ENCODE results near the gene PARP11.
A peak's percentile ranks its signal among the peaks of the same experiment; 100 is the strongest.
"Not testable (repeated sequence)": the region's sequence is repeated elsewhere in the genome, so short reads cannot be mapped to it uniquely, and the experiment has no call there.

The PARP11 gene

DNA sequence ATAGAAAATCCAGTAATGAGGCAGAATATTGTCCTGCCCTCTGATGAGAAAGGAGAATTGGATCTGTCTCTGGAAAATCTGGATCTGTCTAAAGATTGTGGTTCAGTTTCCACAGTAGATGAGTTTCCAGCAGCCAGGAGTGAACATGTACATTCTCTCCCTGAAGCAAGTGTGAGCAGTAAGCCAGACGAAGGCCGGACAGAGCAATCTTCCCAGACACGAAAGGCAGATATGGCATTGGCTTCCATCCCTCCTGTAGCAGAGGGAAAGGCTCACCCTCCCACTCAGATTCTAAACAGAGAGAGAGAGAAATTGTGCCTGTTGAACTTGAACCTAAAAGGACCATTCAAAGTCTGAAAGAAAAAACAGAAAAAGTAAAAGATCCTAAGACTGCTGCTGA, 31.4 kb downstream of the PARP11 start:
- Histone ChIP-seq H3K4me3 (ENCODE audit: low read depth in 1 of 2, low read length in 2 of 2) (no peak overlapping the region), H3K27ac (ENCODE audit: low read depth, low read length) (no peak overlapping the region), H3K9me3 (ENCODE audit: control insufficient read depth in 1 of 2, low read length in 2 of 2) (no peaks in the 10 kb centered on the region), H3K4me1 (ENCODE audit: control insufficient read depth in 1 of 2, insufficient read depth in 2 of 2, low read length in 2 of 2) (no peaks in the 10 kb centered on the region), H3K36me3 (ENCODE audit: control insufficient read depth in 1 of 2, insufficient read depth in 2 of 2, low read length in 2 of 2) (no peaks in the 10 kb centered on the region), H3K27me3 (ENCODE audit: control insufficient read depth in 1 of 2, insufficient read depth in 2 of 2, low read length in 2 of 2) (no peaks in the 10 kb centered on the region), H3K9ac (ENCODE audit: low read depth in 1 of 2, low read length in 2 of 2) (no peak overlapping the region)

DNA sequence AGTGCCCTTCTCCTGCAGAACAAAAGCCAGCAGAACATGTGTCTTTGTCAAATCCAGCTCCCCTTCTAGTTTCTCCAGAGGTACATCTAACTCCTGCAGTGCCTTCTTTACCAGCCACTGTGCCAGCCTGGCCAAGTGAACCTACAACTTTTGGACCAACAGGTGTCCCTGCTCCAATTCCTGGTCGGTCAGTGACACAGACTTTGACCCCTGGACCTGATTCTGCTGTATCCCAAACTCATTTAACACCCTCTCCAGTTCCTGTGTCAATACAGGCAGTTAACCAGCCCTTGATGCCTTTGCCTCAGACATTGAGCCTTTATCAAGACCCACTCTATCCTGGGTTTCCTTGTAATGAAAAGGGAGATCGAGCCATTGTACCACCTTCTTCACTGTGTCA, 32.4 kb downstream of the PARP11 start:
- H3K9me3 ChIP-seq (ENCODE audit: control insufficient read depth in 1 of 2, low read length in 2 of 2); H3K36me3 ChIP-seq (ENCODE audit: control insufficient read depth in 1 of 2, insufficient read depth in 2 of 2, low read length in 2 of 2); H3K27ac ChIP-seq (ENCODE audit: low read depth, low read length); H3K4me1 ChIP-seq (ENCODE audit: control insufficient read depth in 1 of 2, insufficient read depth in 2 of 2, low read length in 2 of 2); H3K27me3 ChIP-seq (ENCODE audit: control insufficient read depth in 1 of 2, insufficient read depth in 2 of 2, low read length in 2 of 2); H3K4me3 ChIP-seq (ENCODE audit: low read depth in 1 of 2, low read length in 2 of 2); H3K9ac ChIP-seq (ENCODE audit: low read depth in 1 of 2, low read length in 2 of 2): not testable (repeated sequence)

- H3K36me3 ChIP-seq (ENCODE audit: control insufficient read depth in 1 of 2, insufficient read depth in 2 of 2, low read length in 2 of 2); H3K4me3 ChIP-seq (ENCODE audit: low read depth in 1 of 2, low read length in 2 of 2); H3K27ac ChIP-seq (ENCODE audit: low read depth, low read length); H3K9me3 ChIP-seq (ENCODE audit: control insufficient read depth in 1 of 2, low read length in 2 of 2); H3K27me3 ChIP-seq (ENCODE audit: control insufficient read depth in 1 of 2, insufficient read depth in 2 of 2, low read length in 2 of 2); H3K9ac ChIP-seq (ENCODE audit: low read depth in 1 of 2, low read length in 2 of 2); H3K4me1 ChIP-seq (ENCODE audit: control insufficient read depth in 1 of 2, insufficient read depth in 2 of 2, low read length in 2 of 2): not testable (repeated sequence)
Measured at GRCh38 chr12:3839745-3840144, 33.5 kb downstream of the PARP11 start.

GRCh38 chr12:3838701-3839548, 34.3 kb downstream of the PARP11 start:
- peak overlapping the region in 1 of 2 donors; percentile 16 for H3K4me3 ChIP-seq (ENCODE audit: low read depth in 1 of 2, low read length in 2 of 2)
- H3K9ac ChIP-seq (ENCODE audit: low read depth in 1 of 2, low read length in 2 of 2); H3K4me1 ChIP-seq (ENCODE audit: control insufficient read depth in 1 of 2, insufficient read depth in 2 of 2, low read length in 2 of 2); H3K27me3 ChIP-seq (ENCODE audit: control insufficient read depth in 1 of 2, insufficient read depth in 2 of 2, low read length in 2 of 2); H3K9me3 ChIP-seq (ENCODE audit: control insufficient read depth in 1 of 2, low read length in 2 of 2); H3K36me3 ChIP-seq (ENCODE audit: control insufficient read depth in 1 of 2, insufficient read depth in 2 of 2, low read length in 2 of 2); H3K27ac ChIP-seq (ENCODE audit: low read depth, low read length): not testable (repeated sequence)

DNA sequence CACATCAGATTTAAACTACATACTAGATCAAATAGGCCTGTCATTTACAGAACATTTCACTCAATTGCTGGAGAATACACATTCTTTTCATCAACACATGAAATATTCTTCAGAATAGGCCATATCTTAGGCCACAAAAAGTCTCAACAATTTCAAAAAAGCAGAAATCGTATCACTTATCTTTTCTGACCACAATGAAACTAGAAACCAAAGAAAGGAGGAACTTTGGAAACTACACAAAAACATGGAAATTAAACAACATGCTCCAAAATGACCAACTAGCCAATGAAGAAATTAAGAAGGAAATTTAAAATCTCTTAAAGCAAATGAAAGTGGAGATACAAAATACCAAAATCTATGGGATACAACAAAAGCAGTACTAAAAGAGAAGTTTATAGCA, 35.1 kb downstream of the PARP11 start:
- no peaks in the 10 kb centered on the region for H3K9me3 ChIP-seq (ENCODE audit: control insufficient read depth in 1 of 2, low read length in 2 of 2)
- no peaks in the 10 kb centered on the region for H3K36me3 ChIP-seq (ENCODE audit: control insufficient read depth in 1 of 2, insufficient read depth in 2 of 2, low read length in 2 of 2)
- H3K4me3 ChIP-seq (ENCODE audit: low read depth in 1 of 2, low read length in 2 of 2), result no peak overlapping the region
- H3K27ac ChIP-seq (ENCODE audit: low read depth, low read length), result no peak overlapping the region
- H3K4me1 ChIP-seq (ENCODE audit: control insufficient read depth in 1 of 2, insufficient read depth in 2 of 2, low read length in 2 of 2), result no peaks in the 10 kb centered on the region
- H3K27me3 ChIP-seq (ENCODE audit: control insufficient read depth in 1 of 2, insufficient read depth in 2 of 2, low read length in 2 of 2), result no peaks in the 10 kb centered on the region
- no peak overlapping the region for H3K9ac ChIP-seq (ENCODE audit: low read depth in 1 of 2, low read length in 2 of 2)

GRCh38 chr12:3837049-3837448, 36.1 kb downstream of the PARP11 start:
- H3K27ac ChIP-seq (ENCODE audit: low read depth, low read length), result no peak overlapping the region
- H3K4me1 ChIP-seq (ENCODE audit: control insufficient read depth in 1 of 2, insufficient read depth in 2 of 2, low read length in 2 of 2), result no peaks in the 10 kb centered on the region

DNA sequence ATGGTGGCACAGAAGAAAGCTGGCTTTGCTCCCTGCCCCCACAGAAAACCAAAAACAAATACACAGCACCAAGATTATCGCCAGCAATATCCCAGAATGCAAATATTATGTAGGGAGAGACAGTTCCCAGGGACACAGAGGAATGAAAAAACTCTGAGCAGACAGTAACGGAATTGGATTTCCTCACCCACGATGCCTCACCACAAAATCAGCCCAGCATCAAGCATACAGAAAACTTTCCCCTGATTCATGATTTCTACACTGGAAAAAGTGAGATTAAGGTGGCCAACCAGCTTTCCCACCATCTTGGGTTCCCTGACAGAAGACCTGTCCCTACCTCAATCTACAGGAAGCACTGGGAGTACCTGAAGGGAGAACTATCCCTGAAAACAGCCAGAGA, 36.6 kb downstream of the PARP11 start:
- Histone ChIP-seq H3K27ac (ENCODE audit: low read depth, low read length) (no peak overlapping the region), H3K4me3 (ENCODE audit: low read depth in 1 of 2, low read length in 2 of 2) (no peak overlapping the region), H3K27me3 (ENCODE audit: control insufficient read depth in 1 of 2, insufficient read depth in 2 of 2, low read length in 2 of 2) (no peaks in the 10 kb centered on the region), H3K9me3 (ENCODE audit: control insufficient read depth in 1 of 2, low read length in 2 of 2) (no peaks in the 10 kb centered on the region), H3K36me3 (ENCODE audit: control insufficient read depth in 1 of 2, insufficient read depth in 2 of 2, low read length in 2 of 2) (no peaks in the 10 kb centered on the region), H3K4me1 (ENCODE audit: control insufficient read depth in 1 of 2, insufficient read depth in 2 of 2, low read length in 2 of 2) (no peaks in the 10 kb centered on the region), H3K9ac (ENCODE audit: low read depth in 1 of 2, low read length in 2 of 2) (no peak overlapping the region)

More at GRCh38 chr12:3837049-3837448, 36.1 kb downstream of the PARP11 start:
- Histone ChIP-seq H3K9ac (ENCODE audit: low read depth in 1 of 2, low read length in 2 of 2) (no peak overlapping the region), H3K4me3 (ENCODE audit: low read depth in 1 of 2, low read length in 2 of 2) (no peak overlapping the region), H3K27me3 (ENCODE audit: control insufficient read depth in 1 of 2, insufficient read depth in 2 of 2, low read length in 2 of 2) (no peaks in the 10 kb centered on the region), H3K36me3 (ENCODE audit: control insufficient read depth in 1 of 2, insufficient read depth in 2 of 2, low read length in 2 of 2) (no peaks in the 10 kb centered on the region), H3K9me3 (ENCODE audit: control insufficient read depth in 1 of 2, low read length in 2 of 2) (no peaks in the 10 kb centered on the region)

DNA sequence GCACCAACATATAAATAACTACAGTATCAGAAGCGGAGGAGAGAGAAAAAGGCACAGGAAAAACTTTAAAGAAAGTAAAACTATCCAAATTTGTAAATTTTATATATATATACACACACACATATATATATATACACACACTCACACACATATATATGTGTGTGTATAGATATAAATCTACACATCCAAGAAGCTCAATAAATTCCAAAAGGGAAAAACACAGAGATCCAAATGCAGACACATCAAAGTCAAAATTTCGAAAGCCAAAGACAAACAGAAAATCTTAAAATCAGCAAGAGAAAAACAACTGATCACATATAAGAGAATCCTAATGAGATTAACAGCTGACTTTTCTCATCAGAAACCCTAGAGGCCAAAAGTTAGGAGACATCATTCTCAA, 37.3 kb downstream of the PARP11 start:
- H3K27me3 ChIP-seq (ENCODE audit: control insufficient read depth in 1 of 2, insufficient read depth in 2 of 2, low read length in 2 of 2), result no peaks in the 10 kb centered on the region
- H3K36me3 ChIP-seq (ENCODE audit: control insufficient read depth in 1 of 2, insufficient read depth in 2 of 2, low read length in 2 of 2), result no peaks in the 10 kb centered on the region
- H3K4me1 ChIP-seq (ENCODE audit: control insufficient read depth in 1 of 2, insufficient read depth in 2 of 2, low read length in 2 of 2), result no peaks in the 10 kb centered on the region
- no peaks in the 10 kb centered on the region for H3K9me3 ChIP-seq (ENCODE audit: control insufficient read depth in 1 of 2, low read length in 2 of 2)
- no peak overlapping the region for H3K9ac ChIP-seq (ENCODE audit: low read depth in 1 of 2, low read length in 2 of 2)
- H3K27ac ChIP-seq (ENCODE audit: low read depth, low read length), result no peak overlapping the region
- H3K4me3 ChIP-seq (ENCODE audit: low read depth in 1 of 2, low read length in 2 of 2), result no peak overlapping the region

- Histone ChIP-seq H3K36me3 (ENCODE audit: control insufficient read depth in 1 of 2, insufficient read depth in 2 of 2, low read length in 2 of 2) (no peaks in the 10 kb centered on the region), H3K27me3 (ENCODE audit: control insufficient read depth in 1 of 2, insufficient read depth in 2 of 2, low read length in 2 of 2) (no peaks in the 10 kb centered on the region), H3K4me1 (ENCODE audit: control insufficient read depth in 1 of 2, insufficient read depth in 2 of 2, low read length in 2 of 2) (no peaks in the 10 kb centered on the region), H3K9ac (ENCODE audit: low read depth in 1 of 2, low read length in 2 of 2) (no peak overlapping the region), H3K27ac (ENCODE audit: low read depth, low read length) (no peak overlapping the region), H3K9me3 (ENCODE audit: control insufficient read depth in 1 of 2, low read length in 2 of 2) (no peaks in the 10 kb centered on the region), H3K4me3 (ENCODE audit: low read depth in 1 of 2, low read length in 2 of 2) (no peak overlapping the region)
Measured at GRCh38 chr12:3834774-3835173, 38.4 kb downstream of the PARP11 start.

DNA sequence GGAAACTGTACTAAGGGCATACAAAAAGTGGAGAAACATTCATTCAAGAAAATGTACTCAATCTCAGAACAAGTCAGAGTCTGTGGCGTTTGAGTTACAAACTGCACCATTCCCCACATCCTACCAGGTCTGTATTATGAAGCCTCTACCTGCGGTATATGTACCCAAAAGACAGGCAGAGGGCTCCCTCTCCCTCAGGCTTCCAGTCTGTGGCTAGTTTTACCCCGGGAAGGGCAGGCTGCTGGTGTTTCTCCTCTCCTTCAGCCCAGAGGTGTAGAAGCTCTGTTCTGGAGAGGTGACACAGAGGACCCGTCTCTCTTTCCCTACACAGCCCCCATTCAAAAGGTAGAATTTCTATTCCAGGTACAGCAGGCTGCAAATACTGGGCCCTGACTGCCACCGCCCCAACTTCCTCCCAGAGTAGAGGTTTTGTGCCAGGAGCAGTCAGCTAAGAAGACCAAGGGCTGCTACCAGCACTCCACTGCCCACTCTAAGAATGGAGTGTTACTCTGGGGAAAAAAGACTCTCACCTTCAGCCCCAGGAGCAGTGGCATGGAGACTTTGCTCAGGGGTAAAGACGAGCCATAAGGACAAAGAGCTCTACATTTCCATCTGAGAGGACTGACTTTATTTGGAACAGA, 39.4 kb downstream of the PARP11 start:
- no peaks in the 10 kb centered on the region for H3K4me1 ChIP-seq (ENCODE audit: control insufficient read depth in 1 of 2, insufficient read depth in 2 of 2, low read length in 2 of 2)
- no peaks in the 10 kb centered on the region for H3K36me3 ChIP-seq (ENCODE audit: control insufficient read depth in 1 of 2, insufficient read depth in 2 of 2, low read length in 2 of 2)
- no peaks in the 10 kb centered on the region for H3K9me3 ChIP-seq (ENCODE audit: control insufficient read depth in 1 of 2, low read length in 2 of 2)
- H3K4me3 ChIP-seq (ENCODE audit: low read depth in 1 of 2, low read length in 2 of 2), result no peak overlapping the region
- H3K27me3 ChIP-seq (ENCODE audit: control insufficient read depth in 1 of 2, insufficient read depth in 2 of 2, low read length in 2 of 2), result no peaks in the 10 kb centered on the region
- H3K27ac ChIP-seq (ENCODE audit: low read depth, low read length), result no peak overlapping the region
- H3K9ac ChIP-seq (ENCODE audit: low read depth in 1 of 2, low read length in 2 of 2), result no peak overlapping the region
